Omental fat pad (tissue), 4 donors: ENCODE measurements around the gene RPS28. TPM values are rescaled to one million over a fixed set of nuclear protein-coding genes. Genes with fewer than 3 reads are reported as not detected.

Source experiments
- ATAC-seq: fragments of 150-250 bp; one replicate; pipeline ENCODE4 v1.9.1; 2016; ENCODE audit warnings: mild to moderate bottlenecking, moderate library complexity; ENCODE audit not compliant: low FRiP score
- DNase-seq: peaks from one replicate; pipeline ENCODE4 v3.0.0-alpha.2; 2019; ENCODE audit warnings: low spot score
- total RNA-seq, 4 donors: library from RNA; depleted of rRNA; stranded (reverse); fragments of >200 nt; gene quantifications; one replicate each; pipeline ENCODE4 v1.1.0, GENCODE V29; 2016
- TF ChIP-seq, protein P1 (sequence below), 3 donors: fragments of 450-650 bp; IDR thresholded peaks; one replicate each; pipeline ENCODE4 v1.5.1; 2016 to 2017; ENCODE audit warnings: antibody characterized with exemption in 3 of 3, mild to moderate bottlenecking in 3 of 3, moderate library complexity in 2 of 3

Gene RPS28
- total RNA-seq, 4 donors from 2014 or later: 420 to 679 (median 534) TPM

GRCh38 chr19:8306235-8307054 lies 14.9 kb upstream of the RPS28 start:
- no peak for DNase-seq

DNA sequence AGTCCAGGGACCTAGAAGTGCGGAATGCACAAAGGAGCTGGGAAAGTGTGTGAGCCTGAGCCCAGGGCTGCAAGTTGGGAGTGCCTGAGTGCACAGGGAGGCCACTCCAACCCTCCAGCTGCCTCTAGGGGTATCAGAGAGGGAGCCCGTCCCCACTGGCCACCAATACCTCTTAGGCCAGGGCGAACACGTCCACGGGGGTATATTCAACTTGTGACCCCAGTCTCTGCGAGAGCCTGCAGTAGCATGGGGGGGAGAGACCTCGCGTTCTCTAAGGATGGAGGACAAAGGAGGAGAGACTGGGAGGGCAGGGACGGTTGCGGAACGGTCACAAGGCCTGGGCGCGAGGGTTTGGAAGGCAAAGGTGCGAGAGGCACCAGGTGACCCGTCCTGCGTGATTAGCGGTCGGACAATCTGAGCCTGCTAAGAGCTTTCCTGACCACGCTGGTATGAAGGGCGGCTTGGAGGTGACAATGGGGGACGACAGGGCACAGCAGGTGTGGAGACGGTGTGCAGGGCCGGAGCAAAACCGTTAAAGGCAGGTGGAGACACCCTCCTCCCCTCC lies 13.8 kb upstream of the RPS28 start:
- TF ChIP-seq, protein P1, sequence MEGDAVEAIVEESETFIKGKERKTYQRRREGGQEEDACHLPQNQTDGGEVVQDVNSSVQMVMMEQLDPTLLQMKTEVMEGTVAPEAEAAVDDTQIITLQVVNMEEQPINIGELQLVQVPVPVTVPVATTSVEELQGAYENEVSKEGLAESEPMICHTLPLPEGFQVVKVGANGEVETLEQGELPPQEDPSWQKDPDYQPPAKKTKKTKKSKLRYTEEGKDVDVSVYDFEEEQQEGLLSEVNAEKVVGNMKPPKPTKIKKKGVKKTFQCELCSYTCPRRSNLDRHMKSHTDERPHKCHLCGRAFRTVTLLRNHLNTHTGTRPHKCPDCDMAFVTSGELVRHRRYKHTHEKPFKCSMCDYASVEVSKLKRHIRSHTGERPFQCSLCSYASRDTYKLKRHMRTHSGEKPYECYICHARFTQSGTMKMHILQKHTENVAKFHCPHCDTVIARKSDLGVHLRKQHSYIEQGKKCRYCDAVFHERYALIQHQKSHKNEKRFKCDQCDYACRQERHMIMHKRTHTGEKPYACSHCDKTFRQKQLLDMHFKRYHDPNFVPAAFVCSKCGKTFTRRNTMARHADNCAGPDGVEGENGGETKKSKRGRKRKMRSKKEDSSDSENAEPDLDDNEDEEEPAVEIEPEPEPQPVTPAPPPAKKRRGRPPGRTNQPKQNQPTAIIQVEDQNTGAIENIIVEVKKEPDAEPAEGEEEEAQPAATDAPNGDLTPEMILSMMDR (IDR thresholded peaks at IDR 0.05): no peak
- ATAC-seq (no peak), DNase-seq (peak; percentile 21)

More at GRCh38 chr19:8306235-8307054, 14.9 kb upstream of the RPS28 start:
- TF ChIP-seq, protein P1 (IDR thresholded peaks at IDR 0.05): no peak
- no peak for ATAC-seq

DNA sequence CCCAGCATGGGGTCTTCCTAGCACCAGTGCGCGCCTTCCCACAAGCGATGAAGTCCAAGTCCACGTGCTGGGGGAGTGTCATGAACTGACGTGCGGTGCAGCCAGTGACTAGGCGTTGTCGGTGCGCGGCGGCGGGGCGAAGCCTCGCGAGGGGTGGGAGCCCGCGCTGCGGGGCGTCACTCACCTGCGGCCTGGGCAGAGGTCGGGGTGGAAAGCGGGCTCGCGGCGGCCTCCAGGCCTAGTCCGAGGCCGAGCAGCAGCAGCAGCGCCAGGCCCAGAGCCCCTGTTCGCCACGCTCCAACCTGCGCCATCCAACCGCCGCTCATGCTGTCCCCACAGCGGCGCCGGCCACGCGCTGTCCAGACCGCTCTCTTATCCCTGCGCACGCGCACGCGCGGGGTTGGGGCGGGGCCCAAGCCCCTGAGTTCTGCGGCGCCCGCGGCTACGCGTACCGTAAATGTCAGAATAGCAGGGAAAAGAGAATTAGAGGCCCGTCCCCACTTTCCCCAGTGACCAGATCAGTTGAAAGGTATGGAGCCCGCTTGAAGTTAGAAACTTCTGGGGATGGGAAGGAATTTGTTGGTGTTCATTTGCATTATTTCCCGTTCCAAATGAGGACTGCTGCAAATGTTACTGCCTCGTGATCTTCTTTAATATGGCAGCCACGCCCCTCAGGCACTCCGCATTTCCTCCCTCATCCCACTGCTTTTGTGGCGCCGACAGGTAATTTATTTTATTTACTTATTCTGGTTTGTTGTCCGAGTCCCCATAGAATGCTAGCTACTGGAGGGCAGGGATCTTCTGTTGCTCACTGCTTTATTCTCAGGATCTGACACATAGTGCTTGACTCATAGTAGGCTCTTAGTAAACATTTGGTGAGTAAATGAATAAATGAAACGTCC lies 13.1 kb upstream of the RPS28 start, which contains the start of gene CD320:
CD320 (minus strand) TSS at position 394 of the 902 bp plus-strand sequence; CDS start at position 326, 68 bp downstream.
- ATAC-seq (peak; percentile 95), DNase-seq (peak; percentile 81)
- TF ChIP-seq, protein P1 (IDR thresholded peaks at IDR 0.05): no peak

GRCh38 chr19:8308891-8309291 lies 12.4 kb upstream of the RPS28 start:
- TF ChIP-seq, protein P1 (IDR thresholded peaks at IDR 0.05): no peak
- ATAC-seq: no peak
- peak; percentile 22 for DNase-seq

DNA sequence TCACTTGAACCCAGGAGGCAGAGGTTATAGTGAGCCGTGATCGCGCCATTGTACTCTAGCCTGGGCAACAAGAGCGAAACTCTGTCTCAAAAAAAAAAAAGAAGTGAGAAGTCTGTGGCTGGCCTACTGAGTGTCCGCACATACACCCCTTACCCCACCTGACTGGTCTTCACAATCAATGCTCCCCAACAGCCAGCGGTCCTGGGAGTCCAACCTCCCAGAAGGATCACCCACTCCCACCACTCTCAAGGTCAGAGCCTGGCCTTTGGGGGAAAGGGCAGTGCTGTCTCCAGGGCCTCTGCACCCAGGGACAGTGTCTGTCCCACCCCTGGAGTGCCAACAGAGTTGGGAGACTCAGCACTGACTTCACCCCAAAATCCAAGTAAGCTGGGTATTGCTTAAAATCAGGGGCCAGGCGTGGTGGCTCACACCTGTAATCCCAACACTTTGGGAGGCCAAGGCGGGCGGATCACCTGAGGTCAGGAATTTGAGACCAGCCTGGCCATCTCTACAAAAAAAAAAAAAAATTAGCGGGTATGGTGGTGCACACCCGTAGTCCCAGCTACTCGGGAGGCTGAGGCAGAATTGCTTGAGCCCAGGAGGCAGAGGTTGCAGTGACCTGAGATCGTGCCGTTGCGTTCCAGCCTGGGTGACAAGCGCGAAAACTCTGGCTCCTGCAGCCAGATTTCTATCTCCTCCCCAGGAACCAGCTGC lies 10.8 kb upstream of the RPS28 start:
- no peak for ATAC-seq

More for the DNA sequence above, 10.8 kb upstream of the RPS28 start:
- TF ChIP-seq, protein P1 (IDR thresholded peaks at IDR 0.05): no peak
- no peak for DNase-seq
